Ascending aorta (tissue), 2 donors: Measurements from ENCODE around the gene LNX1. TPM values are rescaled to one million over a fixed set of nuclear protein-coding genes. Genes with fewer than 3 reads are reported as not detected.

Experiments
- DNase-seq, 2 donors: peaks; one replicate each; pipeline ENCODE4 v3.0.0-alpha.2; 2019; ENCODE audit warnings: low spot score in 2 of 2
- H3K27ac ChIP-seq, 2 donors: fragments of 200-600 bp; sonication (generic); one replicate each; pipeline ENCODE4 v1.5.1; 2016 to 2017; ENCODE audit warnings: mild to moderate bottlenecking in 1 of 2
- H3K27me3 ChIP-seq: fragments of 200-600 bp; sonication (generic); one replicate; pipeline ENCODE4 v1.5.1; 2017
- H3K36me3 ChIP-seq, 2 donors: fragments of 200-600 bp; sonication (generic); one replicate each; pipeline ENCODE4 v1.5.1; 2016
- H3K4me1 ChIP-seq, 2 donors: fragments of 200-600 bp; sonication (generic); one replicate each; pipeline ENCODE4 v1.5.1; 2016 to 2017; ENCODE audit warnings: mild to moderate bottlenecking in 1 of 2
- H3K4me3 ChIP-seq, 2 donors: fragments of 200-600 bp; sonication (generic); one replicate each; pipeline ENCODE4 v1.5.1; 2016 to 2017; ENCODE audit warnings: mild to moderate bottlenecking in 1 of 2
- H3K9me3 ChIP-seq, 2 donors: fragments of 200-600 bp; sonication (generic); one replicate each; pipeline ENCODE4 v1.5.1; 2016
- intact Hi-C: fragments of 100-400 bp; cut with DNase I; formaldehyde crosslinking; loops from one replicate; pipeline ENCODE4 v1.15.1; 2023
- total RNA-seq: library from RNA; depleted of rRNA; stranded (reverse); fragments of >200 nt; gene quantifications from one replicate; pipeline ENCODE4 v1.1.0, GENCODE V29; 2016
- TF ChIP-seq, protein P1 (sequence below), 3 experiments: fragments of 200-600 bp in 2 of 3; fragments of 450-650 bp in 1 of 3; sonication (generic) in 2 of 3; IDR thresholded peaks; one replicate each; pipeline ENCODE4 v1.5.1; 2016 to 2019; ENCODE audit warnings: antibody characterized with exemption in 3 of 3, mild to moderate bottlenecking in 1 of 3, moderate library complexity in 1 of 3

Gene LNX1
- total RNA-seq, 1 donor from 2014 or later: 4.0 TPM

DNA sequence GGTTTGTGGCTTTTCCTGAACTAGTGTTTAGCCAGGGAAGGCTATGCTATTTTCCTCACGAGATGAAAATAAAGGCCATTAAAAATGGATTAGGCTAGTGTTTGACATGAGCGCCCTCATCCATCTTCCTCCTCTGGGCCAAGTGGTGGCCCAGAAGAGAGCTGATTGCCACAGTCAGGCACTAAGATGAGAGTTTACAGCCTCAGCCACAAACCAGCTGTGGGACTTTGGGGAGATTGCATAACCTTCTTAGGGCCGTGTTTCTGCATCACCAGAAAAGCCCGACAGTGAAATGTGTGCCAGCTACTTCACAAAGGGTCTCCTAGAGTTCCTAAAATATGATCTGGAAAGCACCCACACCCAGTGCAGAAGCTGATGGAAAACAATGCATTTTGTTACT lies 42.3 kb upstream of the LNX1 start:
- no peak overlapping the region for H3K4me3 ChIP-seq
- TF ChIP-seq, protein P1, sequence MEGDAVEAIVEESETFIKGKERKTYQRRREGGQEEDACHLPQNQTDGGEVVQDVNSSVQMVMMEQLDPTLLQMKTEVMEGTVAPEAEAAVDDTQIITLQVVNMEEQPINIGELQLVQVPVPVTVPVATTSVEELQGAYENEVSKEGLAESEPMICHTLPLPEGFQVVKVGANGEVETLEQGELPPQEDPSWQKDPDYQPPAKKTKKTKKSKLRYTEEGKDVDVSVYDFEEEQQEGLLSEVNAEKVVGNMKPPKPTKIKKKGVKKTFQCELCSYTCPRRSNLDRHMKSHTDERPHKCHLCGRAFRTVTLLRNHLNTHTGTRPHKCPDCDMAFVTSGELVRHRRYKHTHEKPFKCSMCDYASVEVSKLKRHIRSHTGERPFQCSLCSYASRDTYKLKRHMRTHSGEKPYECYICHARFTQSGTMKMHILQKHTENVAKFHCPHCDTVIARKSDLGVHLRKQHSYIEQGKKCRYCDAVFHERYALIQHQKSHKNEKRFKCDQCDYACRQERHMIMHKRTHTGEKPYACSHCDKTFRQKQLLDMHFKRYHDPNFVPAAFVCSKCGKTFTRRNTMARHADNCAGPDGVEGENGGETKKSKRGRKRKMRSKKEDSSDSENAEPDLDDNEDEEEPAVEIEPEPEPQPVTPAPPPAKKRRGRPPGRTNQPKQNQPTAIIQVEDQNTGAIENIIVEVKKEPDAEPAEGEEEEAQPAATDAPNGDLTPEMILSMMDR (IDR thresholded peaks at IDR 0.05): no peak
- no peaks in the 10 kb centered on the region for H3K9me3 ChIP-seq
- no peaks in the 10 kb centered on the region for H3K36me3 ChIP-seq
- no peak overlapping the region for H3K27ac ChIP-seq
- intact Hi-C loops: no loop called here
- DNase-seq: no peak
- no peaks in the 10 kb centered on the region for H3K27me3 ChIP-seq
- H3K4me1 ChIP-seq: no peaks in the 10 kb centered on the region

DNA sequence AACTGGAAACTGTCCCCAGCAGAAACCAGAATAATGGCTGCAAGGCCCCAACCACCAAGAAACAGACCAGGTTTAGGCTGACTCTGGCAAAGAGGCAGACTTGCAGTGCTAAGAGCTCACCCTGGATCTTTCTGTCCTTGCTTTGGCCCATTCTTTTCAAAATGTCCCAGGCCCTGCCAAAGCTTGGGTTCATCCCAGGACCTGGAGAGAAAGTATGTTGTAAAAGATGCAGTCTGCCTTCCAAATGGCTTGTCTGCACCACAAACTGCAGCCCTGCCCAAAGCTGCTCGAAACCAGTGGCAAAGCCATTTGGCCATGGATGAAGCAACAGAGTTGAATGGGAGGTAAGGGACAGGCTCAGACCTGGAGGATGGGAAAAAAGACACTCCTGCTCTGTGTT lies 38.0 kb upstream of the LNX1 start:
- no peak for DNase-seq
- H3K4me3 ChIP-seq: no peak overlapping the region
- H3K27me3 ChIP-seq: no peaks in the 10 kb centered on the region
- intact Hi-C loops: no loop called here
- H3K9me3 ChIP-seq: no peaks in the 10 kb centered on the region
- no peaks in the 10 kb centered on the region for H3K4me1 ChIP-seq
- no peak overlapping the region for H3K27ac ChIP-seq
- TF ChIP-seq, protein P1 (IDR thresholded peaks at IDR 0.05): no peak
- H3K36me3 ChIP-seq: no peaks in the 10 kb centered on the region

DNA sequence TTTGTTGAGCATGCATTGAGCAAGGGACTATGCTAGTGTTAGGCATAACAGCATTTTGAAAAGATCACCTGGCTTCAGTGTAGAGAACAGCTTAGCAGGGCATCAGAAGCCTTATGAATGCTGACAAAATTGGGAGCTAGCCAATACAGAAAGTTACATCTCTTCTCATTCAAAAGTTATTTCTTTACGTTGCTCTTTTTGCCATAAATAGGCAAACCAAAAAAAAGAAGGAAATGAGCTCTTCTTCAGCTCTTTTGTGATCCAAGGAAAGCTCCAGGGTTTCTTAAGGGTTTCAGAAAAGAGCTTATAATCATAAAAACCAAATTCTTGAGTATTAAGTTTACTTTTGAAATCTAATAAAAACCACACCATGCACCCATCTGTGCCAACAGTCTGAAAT lies 35.2 kb upstream of the LNX1 start:
- Histone ChIP-seq H3K4me1 (no peaks in the 10 kb centered on the region), H3K36me3 (no peaks in the 10 kb centered on the region), H3K9me3 (no peaks in the 10 kb centered on the region), H3K27me3 (no peaks in the 10 kb centered on the region), H3K27ac (no peak overlapping the region), H3K4me3 (no peak overlapping the region)
- TF ChIP-seq, protein P1 (IDR thresholded peaks at IDR 0.05): no peak
- DNase-seq: no peak
- intact Hi-C loops: no loop called here

DNA sequence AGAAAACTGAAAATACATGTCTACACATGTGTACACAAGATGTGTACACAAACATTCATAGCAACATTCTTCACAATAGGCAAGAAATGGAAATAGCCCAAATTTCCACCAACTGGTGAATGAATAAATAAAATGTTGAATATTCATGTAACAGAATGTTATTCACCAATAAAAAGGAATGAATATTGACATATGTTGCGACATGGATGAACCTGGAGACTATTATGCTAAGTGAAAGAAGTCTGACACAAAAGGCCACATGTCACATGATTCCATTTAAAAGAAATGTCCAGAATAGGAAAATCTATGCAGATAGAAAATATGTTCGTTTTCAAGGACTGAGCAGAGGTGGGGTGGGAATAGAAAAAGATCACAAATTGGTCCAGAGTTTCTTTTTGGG lies 34.6 kb upstream of the LNX1 start:
- Histone ChIP-seq H3K36me3 (no peaks in the 10 kb centered on the region), H3K27ac (no peak overlapping the region), H3K9me3 (no peaks in the 10 kb centered on the region), H3K4me1 (no peaks in the 10 kb centered on the region), H3K27me3 (no peaks in the 10 kb centered on the region), H3K4me3 (no peak overlapping the region)
- TF ChIP-seq, protein P1 (IDR thresholded peaks at IDR 0.05): no peak
- no peak for DNase-seq
- intact Hi-C loops: no loop called here

DNA sequence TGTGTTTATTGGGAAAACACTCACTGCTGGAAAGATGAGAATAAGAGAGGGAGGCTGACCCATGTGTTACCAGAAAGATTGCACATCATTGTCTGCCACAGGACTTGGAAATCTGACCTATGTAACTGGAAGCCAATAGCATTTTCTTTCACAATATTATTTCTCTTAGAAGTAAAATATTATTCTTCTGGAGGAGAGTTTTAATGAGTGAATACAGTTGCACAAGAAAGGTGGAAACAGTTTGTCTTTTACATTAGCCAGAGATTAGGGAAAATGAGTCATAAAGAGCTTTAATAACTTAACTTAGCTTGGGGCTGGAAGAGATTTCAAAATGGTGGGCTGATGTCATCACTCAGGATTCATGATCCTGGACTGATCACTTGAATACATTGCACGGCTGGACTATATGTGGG lies 31.5 kb upstream of the LNX1 start:
- Histone ChIP-seq H3K27me3 (no peaks in the 10 kb centered on the region), H3K4me1 (no peaks in the 10 kb centered on the region), H3K27ac (no peak overlapping the region), H3K4me3 (no peak overlapping the region), H3K9me3 (no peaks in the 10 kb centered on the region), H3K36me3 (no peaks in the 10 kb centered on the region)
- TF ChIP-seq, protein P1 (IDR thresholded peaks at IDR 0.05): no peak
- DNase-seq: no peak
- intact Hi-C loops: no loop called here

DNA sequence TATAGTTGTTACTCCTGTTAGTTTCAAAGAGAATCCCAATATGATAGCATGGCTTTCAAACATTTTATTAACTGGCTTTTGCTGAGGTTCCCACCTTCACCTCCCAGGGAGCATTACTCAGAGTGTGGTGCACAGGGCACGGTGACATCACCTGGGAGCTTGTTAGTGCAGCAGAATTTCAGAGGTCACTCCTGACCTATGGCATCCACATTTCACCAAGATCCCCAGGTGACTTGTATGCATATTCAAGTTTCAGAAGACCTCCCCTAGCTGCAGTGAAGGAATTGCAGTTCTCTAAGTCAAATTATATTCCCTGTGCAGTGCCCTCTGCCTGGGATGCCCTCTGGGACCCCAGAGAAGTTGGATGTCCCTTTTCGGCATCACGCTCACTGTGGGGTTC lies 29.7 kb upstream of the LNX1 start:
- Histone ChIP-seq H3K4me1 (no peaks in the 10 kb centered on the region), H3K36me3 (no peaks in the 10 kb centered on the region), H3K9me3 (no peaks in the 10 kb centered on the region), H3K27ac (no peak overlapping the region), H3K4me3 (no peak overlapping the region), H3K27me3 (no peaks in the 10 kb centered on the region)
- no peak for DNase-seq
- TF ChIP-seq, protein P1 (IDR thresholded peaks at IDR 0.05): no peak
- intact Hi-C loops: no loop called here
